HepG2 (cell line): ENCODE data around the gene SAMD15.
"Not testable (repeated sequence)": the region's sequence is repeated elsewhere in the genome, so short reads cannot be mapped to it uniquely, and the experiment has no call there.

Experiments
- CENPT ChIP-seq: sonication (generic); formaldehyde crosslinking; IDR thresholded peaks from 2 replicates; pipeline ENCODE4 v1.8.0; 2022; ENCODE audit warnings: low read depth, mild to moderate bottlenecking, moderate library complexity, missing genetic modification reagents
- ELF4 ChIP-seq: sonication (generic); formaldehyde crosslinking; IDR thresholded peaks from 2 replicates; pipeline ENCODE4 v1.5.0; 2020; ENCODE audit warnings: missing genetic modification reagents, mild to moderate bottlenecking, moderate library complexity, borderline replicate concordance
- FOXA1 ChIP-seq, 2 experiments: fragments of 450-650 bp in 1 of 2; sonication (generic) in 1 of 2; formaldehyde crosslinking in 1 of 2; IDR thresholded peaks; 2 replicates each; pipeline versions ENCODE4 v1.4.0 to v1.6.1; 2016 to 2020; ENCODE audit warnings: missing genetic modification reagents in 1 of 2
- MAZ ChIP-seq, 2 experiments: sonication (generic) in 1 of 2; formaldehyde crosslinking in 1 of 2; IDR thresholded peaks; 2 replicates each; pipeline versions ENCODE4 v1.5.0 to v1.6.1; 2012 to 2020; ENCODE audit warnings: low read depth in 2 of 2, mild to moderate bottlenecking in 2 of 2, borderline replicate concordance in 1 of 2, improper control_type of control experiment in 1 of 2, low read length in 1 of 2, missing genetic modification reagents in 1 of 2, moderate library complexity in 1 of 2
- MTA3 ChIP-seq: sonication (generic); formaldehyde crosslinking; IDR thresholded peaks from 2 replicates; pipeline ENCODE4 v1.4.0; 2020; ENCODE audit warnings: missing genetic modification reagents
- NFRKB ChIP-seq: fragments of 450-650 bp; IDR thresholded peaks from 2 replicates; pipeline ENCODE4 v1.6.1; 2017
- SETDB1 ChIP-seq: sonication (generic); formaldehyde crosslinking; IDR thresholded peaks from 2 replicates; pipeline ENCODE4 v1.5.1; 2020; ENCODE audit warnings: missing genetic modification reagents, mild to moderate bottlenecking, borderline replicate concordance
- ZNF775 ChIP-seq: sonication (generic); formaldehyde crosslinking; IDR thresholded peaks from 2 replicates; pipeline ENCODE4 v1.4.0; 2020; ENCODE audit warnings: missing genetic modification reagents, mild to moderate bottlenecking, moderate library complexity, borderline replicate concordance
- TF ChIP-seq, protein P1 (sequence below): sonication (generic); formaldehyde crosslinking; IDR thresholded peaks from 2 replicates; pipeline ENCODE4 v1.5.0; 2020; ENCODE audit warnings: mild to moderate bottlenecking, missing genetic modification reagents, moderate library complexity
- TF ChIP-seq, protein P2 (sequence below): sonication (generic); formaldehyde crosslinking; IDR thresholded peaks from 2 replicates; pipeline ENCODE4 v1.5.0; 2020; ENCODE audit warnings: mild to moderate bottlenecking, missing genetic modification reagents, borderline replicate concordance
- TF ChIP-seq, protein P3 (sequence below): sonication (generic); formaldehyde crosslinking; IDR thresholded peaks from 2 replicates; pipeline ENCODE4 v1.9.0; 2021; ENCODE audit warnings: missing genetic modification reagents, mild to moderate bottlenecking, borderline replicate concordance
- TF ChIP-seq, protein P4 (sequence below): sonication (generic); formaldehyde crosslinking; IDR thresholded peaks from 2 replicates; pipeline ENCODE4 v1.5.0; 2020; ENCODE audit warnings: missing genetic modification reagents

DNA sequence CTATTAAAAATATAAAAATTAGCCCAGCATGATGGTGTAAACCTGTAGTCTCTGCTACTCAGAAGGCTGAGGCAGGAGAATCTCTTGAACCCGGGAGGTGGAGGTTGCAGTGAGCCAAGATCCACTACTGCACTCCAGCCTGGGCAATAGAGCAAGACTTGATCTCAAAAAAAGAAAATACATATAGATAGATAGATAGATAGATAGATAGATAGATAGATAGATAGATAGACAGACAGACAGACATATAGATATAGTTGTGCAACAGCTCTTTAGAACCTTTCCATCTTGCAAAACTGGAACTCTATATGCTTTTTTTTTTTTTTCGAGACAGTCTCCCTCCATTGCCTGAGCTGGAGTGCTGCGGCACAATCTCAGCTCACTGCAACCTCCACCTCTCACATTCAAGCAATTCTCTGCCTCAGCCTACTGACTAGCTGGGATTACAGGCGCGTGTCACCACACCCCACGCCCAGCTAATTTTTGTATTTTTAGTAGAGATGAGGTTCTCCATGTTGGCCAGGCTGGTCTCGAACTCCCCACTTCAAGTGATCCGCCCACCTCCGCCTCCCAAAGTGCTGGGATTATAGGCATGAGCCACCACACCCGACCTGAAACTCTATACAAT is 38.3 kb downstream of the SAMD15 start:
- not testable (repeated sequence) for TF ChIP-seq CENPT (CRISPR knock-in tag); SETDB1 (CRISPR knock-in tag); MTA3 (CRISPR knock-in tag); FOXA1 (IDR thresholded peaks at IDR 0.05); FOXA1 (CRISPR knock-in tag; IDR thresholded peaks at IDR 0.05); MAZ (IDR thresholded peaks at IDR 0.05; ENCODE audit: borderline replicate concordance, low read depth, low read length); MAZ (CRISPR knock-in tag; IDR thresholded peaks at IDR 0.05; ENCODE audit: low read depth); ZNF775 (CRISPR knock-in tag); ELF4; NFRKB
- TF ChIP-seq, protein P1, sequence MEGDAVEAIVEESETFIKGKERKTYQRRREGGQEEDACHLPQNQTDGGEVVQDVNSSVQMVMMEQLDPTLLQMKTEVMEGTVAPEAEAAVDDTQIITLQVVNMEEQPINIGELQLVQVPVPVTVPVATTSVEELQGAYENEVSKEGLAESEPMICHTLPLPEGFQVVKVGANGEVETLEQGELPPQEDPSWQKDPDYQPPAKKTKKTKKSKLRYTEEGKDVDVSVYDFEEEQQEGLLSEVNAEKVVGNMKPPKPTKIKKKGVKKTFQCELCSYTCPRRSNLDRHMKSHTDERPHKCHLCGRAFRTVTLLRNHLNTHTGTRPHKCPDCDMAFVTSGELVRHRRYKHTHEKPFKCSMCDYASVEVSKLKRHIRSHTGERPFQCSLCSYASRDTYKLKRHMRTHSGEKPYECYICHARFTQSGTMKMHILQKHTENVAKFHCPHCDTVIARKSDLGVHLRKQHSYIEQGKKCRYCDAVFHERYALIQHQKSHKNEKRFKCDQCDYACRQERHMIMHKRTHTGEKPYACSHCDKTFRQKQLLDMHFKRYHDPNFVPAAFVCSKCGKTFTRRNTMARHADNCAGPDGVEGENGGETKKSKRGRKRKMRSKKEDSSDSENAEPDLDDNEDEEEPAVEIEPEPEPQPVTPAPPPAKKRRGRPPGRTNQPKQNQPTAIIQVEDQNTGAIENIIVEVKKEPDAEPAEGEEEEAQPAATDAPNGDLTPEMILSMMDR (CRISPR knock-in tag) = not testable (repeated sequence)
- TF ChIP-seq, protein P2, sequence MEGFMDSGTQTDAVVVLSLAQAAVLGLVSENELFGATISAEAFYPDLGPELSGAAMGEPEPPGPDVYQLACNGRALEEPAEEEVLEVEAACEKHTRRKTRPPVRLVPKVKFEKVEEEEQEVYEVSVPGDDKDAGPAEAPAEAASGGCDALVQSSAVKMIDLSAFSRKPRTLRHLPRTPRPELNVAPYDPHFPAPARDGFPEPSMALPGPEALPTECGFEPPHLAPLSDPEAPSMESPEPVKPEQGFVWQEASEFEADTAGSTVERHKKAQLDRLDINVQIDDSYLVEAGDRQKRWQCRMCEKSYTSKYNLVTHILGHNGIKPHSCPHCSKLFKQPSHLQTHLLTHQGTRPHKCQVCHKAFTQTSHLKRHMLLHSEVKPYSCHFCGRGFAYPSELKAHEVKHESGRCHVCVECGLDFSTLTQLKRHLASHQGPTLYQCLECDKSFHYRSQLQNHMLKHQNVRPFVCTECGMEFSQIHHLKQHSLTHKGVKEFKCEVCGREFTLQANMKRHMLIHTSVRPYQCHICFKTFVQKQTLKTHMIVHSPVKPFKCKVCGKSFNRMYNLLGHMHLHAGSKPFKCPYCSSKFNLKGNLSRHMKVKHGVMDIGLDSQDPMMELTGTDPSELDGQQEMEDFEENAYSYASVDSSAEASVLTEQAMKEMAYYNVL = not testable (repeated sequence)
- TF ChIP-seq, protein P3, sequence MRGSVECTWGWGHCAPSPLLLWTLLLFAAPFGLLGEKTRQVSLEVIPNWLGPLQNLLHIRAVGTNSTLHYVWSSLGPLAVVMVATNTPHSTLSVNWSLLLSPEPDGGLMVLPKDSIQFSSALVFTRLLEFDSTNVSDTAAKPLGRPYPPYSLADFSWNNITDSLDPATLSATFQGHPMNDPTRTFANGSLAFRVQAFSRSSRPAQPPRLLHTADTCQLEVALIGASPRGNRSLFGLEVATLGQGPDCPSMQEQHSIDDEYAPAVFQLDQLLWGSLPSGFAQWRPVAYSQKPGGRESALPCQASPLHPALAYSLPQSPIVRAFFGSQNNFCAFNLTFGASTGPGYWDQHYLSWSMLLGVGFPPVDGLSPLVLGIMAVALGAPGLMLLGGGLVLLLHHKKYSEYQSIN = not testable (repeated sequence)
- TF ChIP-seq, protein P4, sequence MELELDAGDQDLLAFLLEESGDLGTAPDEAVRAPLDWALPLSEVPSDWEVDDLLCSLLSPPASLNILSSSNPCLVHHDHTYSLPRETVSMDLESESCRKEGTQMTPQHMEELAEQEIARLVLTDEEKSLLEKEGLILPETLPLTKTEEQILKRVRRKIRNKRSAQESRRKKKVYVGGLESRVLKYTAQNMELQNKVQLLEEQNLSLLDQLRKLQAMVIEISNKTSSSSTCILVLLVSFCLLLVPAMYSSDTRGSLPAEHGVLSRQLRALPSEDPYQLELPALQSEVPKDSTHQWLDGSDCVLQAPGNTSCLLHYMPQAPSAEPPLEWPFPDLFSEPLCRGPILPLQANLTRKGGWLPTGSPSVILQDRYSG (CRISPR knock-in tag) = not testable (repeated sequence)
